Measurements from ENCODE around the gene NCCRP1. TPM values are rescaled to one million over a fixed set of nuclear protein-coding genes. Genes with fewer than 3 reads are reported as not detected.

Gene NCCRP1
- total RNA-seq, 4 donors from 2014 or later = 32.7 to 420 (median 277) TPM

- H3K27ac ChIP-seq = no peak overlapping the region
- H3K4me3 ChIP-seq = no peak overlapping the region
- TF ChIP-seq EP300 (IDR thresholded peaks at IDR 0.05) (no peak), POLR2AphosphoS5 (IDR thresholded peaks at IDR 0.05) (no peak), POLR2A (IDR thresholded peaks at IDR 0.05) (no peak)
- TF ChIP-seq, protein P1, sequence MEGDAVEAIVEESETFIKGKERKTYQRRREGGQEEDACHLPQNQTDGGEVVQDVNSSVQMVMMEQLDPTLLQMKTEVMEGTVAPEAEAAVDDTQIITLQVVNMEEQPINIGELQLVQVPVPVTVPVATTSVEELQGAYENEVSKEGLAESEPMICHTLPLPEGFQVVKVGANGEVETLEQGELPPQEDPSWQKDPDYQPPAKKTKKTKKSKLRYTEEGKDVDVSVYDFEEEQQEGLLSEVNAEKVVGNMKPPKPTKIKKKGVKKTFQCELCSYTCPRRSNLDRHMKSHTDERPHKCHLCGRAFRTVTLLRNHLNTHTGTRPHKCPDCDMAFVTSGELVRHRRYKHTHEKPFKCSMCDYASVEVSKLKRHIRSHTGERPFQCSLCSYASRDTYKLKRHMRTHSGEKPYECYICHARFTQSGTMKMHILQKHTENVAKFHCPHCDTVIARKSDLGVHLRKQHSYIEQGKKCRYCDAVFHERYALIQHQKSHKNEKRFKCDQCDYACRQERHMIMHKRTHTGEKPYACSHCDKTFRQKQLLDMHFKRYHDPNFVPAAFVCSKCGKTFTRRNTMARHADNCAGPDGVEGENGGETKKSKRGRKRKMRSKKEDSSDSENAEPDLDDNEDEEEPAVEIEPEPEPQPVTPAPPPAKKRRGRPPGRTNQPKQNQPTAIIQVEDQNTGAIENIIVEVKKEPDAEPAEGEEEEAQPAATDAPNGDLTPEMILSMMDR (IDR thresholded peaks at IDR 0.05) = no peak
- no peaks in the 10 kb centered on the region for H3K27me3 ChIP-seq
- H3K9me3 ChIP-seq = no peaks in the 10 kb centered on the region
- DNase-seq (ENCODE audit: low spot score in 2 of 2) = no peak
- peaks cover 36% of the 10 kb centered on the region for H3K4me1 ChIP-seq
- H3K36me3 ChIP-seq = peaks cover 65% of the 10 kb centered on the region
- 53% methylated on average over 7 of the region's 17 CpGs for WGBS
Observed at GRCh38 chr19:39170386-39171231, 26.2 kb upstream of the NCCRP1 start.

GRCh38 chr19:39171479-39172465, 25.0 kb upstream of the NCCRP1 start:
- H3K4me1 ChIP-seq = peaks cover 24% of the 10 kb centered on the region
- no peak for TF ChIP-seq POLR2AphosphoS5 (IDR thresholded peaks at IDR 0.05)
- TF ChIP-seq POLR2A (IDR thresholded peaks at IDR 0.05) = no peak
- TF ChIP-seq, protein P1 (IDR thresholded peaks at IDR 0.05) = no peak
- TF ChIP-seq EP300 (IDR thresholded peaks at IDR 0.05) = no peak
- H3K27me3 ChIP-seq = no peaks in the 10 kb centered on the region
- no peak for DNase-seq (ENCODE audit: low spot score in 2 of 2)
- H3K4me3 ChIP-seq = no peak overlapping the region
- H3K27ac ChIP-seq = no peak overlapping the region
- H3K9me3 ChIP-seq = no peaks in the 10 kb centered on the region
- 81% methylated on average over 25 of the region's 27 CpGs for WGBS
- H3K36me3 ChIP-seq = peaks cover 77% of the 10 kb centered on the region

DNA sequence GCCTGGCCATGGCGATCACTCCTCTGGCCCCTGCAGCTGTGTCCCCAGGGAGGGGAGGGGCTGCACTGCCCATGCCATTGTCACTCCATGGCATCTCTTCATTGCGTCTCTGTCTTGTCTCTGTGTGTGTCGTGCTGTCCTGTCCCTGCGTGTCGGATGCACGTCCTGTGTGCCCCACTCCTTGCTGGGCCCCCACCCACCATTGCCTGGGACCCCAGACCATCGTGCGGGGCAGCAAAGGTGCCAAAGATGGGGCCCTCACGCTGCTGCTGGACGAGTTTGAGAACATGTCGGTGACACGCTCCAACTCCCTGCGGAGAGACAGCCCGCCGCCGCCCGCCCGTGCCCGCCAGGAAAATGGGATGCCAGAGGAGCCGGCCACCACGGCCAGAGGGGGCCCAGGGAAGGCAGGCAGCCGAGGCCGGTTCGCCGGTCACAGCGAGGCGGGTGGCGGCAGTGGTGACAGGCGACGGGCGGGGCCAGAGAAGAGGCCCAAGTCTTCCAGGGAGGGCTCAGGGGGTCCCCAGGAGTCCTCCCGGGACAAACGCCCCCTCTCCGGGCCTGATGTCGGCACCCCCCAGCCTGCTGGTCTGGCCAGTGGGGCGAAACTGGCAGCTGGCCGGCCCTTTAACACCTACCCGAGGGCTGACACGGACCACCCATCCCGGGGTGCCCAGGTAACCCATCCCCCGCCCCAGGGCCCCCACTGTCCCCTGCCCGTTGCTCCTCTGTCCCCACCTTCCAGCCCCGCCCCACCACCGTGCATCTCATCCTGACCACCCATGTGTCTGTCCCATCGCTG, 23.9 kb upstream of the NCCRP1 start:
- peaks cover 13% of the 10 kb centered on the region for H3K4me1 ChIP-seq
- WGBS = 93% methylated on average over 28 of the region's 45 CpGs
- H3K9me3 ChIP-seq = no peaks in the 10 kb centered on the region
- no peak overlapping the region for H3K4me3 ChIP-seq
- peaks cover 88% of the 10 kb centered on the region for H3K36me3 ChIP-seq
- no peak for TF ChIP-seq POLR2AphosphoS5 (IDR thresholded peaks at IDR 0.05)
- TF ChIP-seq EP300 (IDR thresholded peaks at IDR 0.05) = no peak
- TF ChIP-seq, protein P1 (IDR thresholded peaks at IDR 0.05) = no peak
- TF ChIP-seq POLR2A (IDR thresholded peaks at IDR 0.05) = no peak
- no peaks in the 10 kb centered on the region for H3K27me3 ChIP-seq
- H3K27ac ChIP-seq = no peak overlapping the region
- DNase-seq (ENCODE audit: low spot score in 2 of 2) = no peak

GRCh38 chr19:39173502-39173991, 23.2 kb upstream of the NCCRP1 start:
- 98% methylated on average over 11 of the region's 25 CpGs for WGBS
- H3K9me3 ChIP-seq = no peaks in the 10 kb centered on the region
- no peak for DNase-seq (ENCODE audit: low spot score in 2 of 2)
- H3K4me1 ChIP-seq = peaks cover 7% of the 10 kb centered on the region
- no peak overlapping the region for H3K27ac ChIP-seq
- H3K36me3 ChIP-seq = peaks cover 93% of the 10 kb centered on the region
- TF ChIP-seq POLR2AphosphoS5 (IDR thresholded peaks at IDR 0.05) = no peak
- TF ChIP-seq, protein P1 (IDR thresholded peaks at IDR 0.05) = no peak
- TF ChIP-seq POLR2A (IDR thresholded peaks at IDR 0.05) = no peak
- TF ChIP-seq EP300 (IDR thresholded peaks at IDR 0.05) = no peak
- no peaks in the 10 kb centered on the region for H3K27me3 ChIP-seq
- no peak overlapping the region for H3K4me3 ChIP-seq

All from suprapubic skin (tissue), 4 donors.